A204.1 (cell line): Measurements from ENCODE around the gene SLC16A6.
"Not testable (repeated sequence)": the region's sequence is repeated elsewhere in the genome, so short reads cannot be mapped to it uniquely, and the experiment has no call there.

Experiments
- FAIRE-seq: peaks from 2 replicates; lab custom pipeline; 2012; peaks lifted over from hg19 to GRCh38; lab: Jason Lieb, UNC

The SLC16A6 gene

GRCh38 chr17:68289936-68290267, 1.0 kb downstream of the SLC16A6 start:
- no peak for FAIRE-seq

GRCh38 chr17:68289473-68289872, 1.5 kb downstream of the SLC16A6 start:
- no peak for FAIRE-seq

GRCh38 chr17:68288804-68289203, 2.1 kb downstream of the SLC16A6 start:
- FAIRE-seq, result no peak

- FAIRE-seq, result no peak
Observed at GRCh38 chr17:68288375-68288774, 2.6 kb downstream of the SLC16A6 start.

- FAIRE-seq, result not testable (repeated sequence)
Observed at GRCh38 chr17:68281965-68282364, 9.0 kb downstream of the SLC16A6 start.

- FAIRE-seq, result no peak
Observed at GRCh38 chr17:68277807-68278206, 13.1 kb downstream of the SLC16A6 start.

- FAIRE-seq, result not testable (repeated sequence)
Observed at GRCh38 chr17:68276339-68276738, 14.6 kb downstream of the SLC16A6 start.

GRCh38 chr17:68273722-68274121, 17.2 kb downstream of the SLC16A6 start:
- FAIRE-seq, result no peak

GRCh38 chr17:68265833-68266232, 25.1 kb downstream of the SLC16A6 start:
- not testable (repeated sequence) for FAIRE-seq

GRCh38 chr17:68263101-68263681, 27.7 kb downstream of the SLC16A6 start:
- peak; percentile 96 for FAIRE-seq

GRCh38 chr17:68262467-68262866, 28.5 kb downstream of the SLC16A6 start:
- not testable (repeated sequence) for FAIRE-seq

- no peak for FAIRE-seq
Observed at GRCh38 chr17:68260051-68260762, 30.7 kb downstream of the SLC16A6 start.

- not testable (repeated sequence) for FAIRE-seq
Observed at GRCh38 chr17:68259648-68259951, 31.3 kb downstream of the SLC16A6 start.

- not testable (repeated sequence) for FAIRE-seq
Observed at GRCh38 chr17:68258890-68259647, 31.9 kb downstream of the SLC16A6 start.

- no peak for FAIRE-seq
Observed at GRCh38 chr17:68257934-68258333, 33.0 kb downstream of the SLC16A6 start.

- FAIRE-seq, result not testable (repeated sequence)
Observed at GRCh38 chr17:68256701-68257100, 34.2 kb downstream of the SLC16A6 start.

- no peak for FAIRE-seq
Observed at GRCh38 chr17:68255731-68256538, 35.0 kb downstream of the SLC16A6 start.

- FAIRE-seq, result no peak
Observed at GRCh38 chr17:68255151-68255550, 35.8 kb downstream of the SLC16A6 start.

GRCh38 chr17:68253426-68253825, 37.5 kb downstream of the SLC16A6 start:
- FAIRE-seq, result not testable (repeated sequence)

GRCh38 chr17:68249354-68249765, 41.6 kb downstream of the SLC16A6 start:
- no peak for FAIRE-seq

- no peak for FAIRE-seq
Observed at GRCh38 chr17:68248891-68249290, 42.0 kb downstream of the SLC16A6 start.

- no peak for FAIRE-seq
Observed at GRCh38 chr17:68248199-68248825, 42.6 kb downstream of the SLC16A6 start.
